Stimulated activated naive CD8-positive, alpha-beta T cell treated with anti-CD3 and anti-CD28 coated beads, Interleukin-15, amount 100 ng/mL, for 72 hours (primary cell): ENCODE data around the gene ECHS1.
"Not testable (repeated sequence)": the region's sequence is repeated elsewhere in the genome, so short reads cannot be mapped to it uniquely, and the experiment has no call there.

Source experiments
- ATAC-seq: fragments of 150-1000 bp; cut with Tn5 transposase; 2 replicates; pipeline ENCODE4 v1.10.0; 2021; ENCODE audit warnings: mild to moderate bottlenecking, moderate library complexity
- DNase-seq, 2 donors: peaks; one replicate each; pipeline ENCODE4 v3.0.0; 2021 to 2022
- H3K27ac Mint-ChIP-seq, 2 donors: one replicate each; pipeline ENCODE4 v1.8.0; 2022; ENCODE audit warnings: mild to moderate bottlenecking in 2 of 2, mixed read lengths in 2 of 2, moderate library complexity in 2 of 2
- H3K27me3 Mint-ChIP-seq: one replicate; pipeline ENCODE4 v1.8.0; 2022; ENCODE audit warnings: mixed read lengths
- H3K4me1 Mint-ChIP-seq: one replicate; pipeline ENCODE4 v1.8.0; 2022; ENCODE audit warnings: mild to moderate bottlenecking, mixed read lengths
- H3K4me3 Mint-ChIP-seq, 2 donors: one replicate each; pipeline ENCODE4 v1.8.0; 2022; ENCODE audit warnings: mild to moderate bottlenecking in 2 of 2, mixed read lengths in 2 of 2, moderate library complexity in 1 of 2
- H3K9me3 Mint-ChIP-seq, 2 donors: one replicate each; pipeline ENCODE4 v1.8.0; 2022; ENCODE audit warnings: mixed read lengths in 2 of 2

ECHS1 gene

DNA sequence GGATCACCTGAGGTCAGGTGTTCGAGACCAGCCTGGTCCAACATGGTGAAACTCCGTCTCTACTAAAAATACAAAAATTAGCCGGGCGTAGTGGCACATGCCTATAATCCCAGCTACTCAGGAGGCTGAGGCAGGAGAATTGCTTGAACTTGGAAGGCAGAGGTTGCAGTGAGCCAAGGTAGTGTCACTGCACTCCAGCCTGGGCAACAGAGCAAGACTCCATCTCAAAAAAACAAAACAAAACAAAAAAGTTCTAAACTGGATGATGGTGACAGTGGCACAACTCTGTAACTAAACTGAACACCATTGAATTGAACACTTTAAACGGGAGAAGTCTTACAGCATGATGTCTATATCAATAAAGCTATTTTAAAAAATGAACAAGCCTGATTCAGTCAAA is 3.0 kb upstream of the ECHS1 start:
- not testable (repeated sequence) for H3K4me3 Mint-ChIP-seq, H3K9me3 Mint-ChIP-seq, DNase-seq, H3K27ac Mint-ChIP-seq, ATAC-seq
- Mint-ChIP-seq H3K4me1 (peaks cover 30% of the 10 kb centered on the region), H3K27me3 (peaks cover 27% of the 10 kb centered on the region)

DNA sequence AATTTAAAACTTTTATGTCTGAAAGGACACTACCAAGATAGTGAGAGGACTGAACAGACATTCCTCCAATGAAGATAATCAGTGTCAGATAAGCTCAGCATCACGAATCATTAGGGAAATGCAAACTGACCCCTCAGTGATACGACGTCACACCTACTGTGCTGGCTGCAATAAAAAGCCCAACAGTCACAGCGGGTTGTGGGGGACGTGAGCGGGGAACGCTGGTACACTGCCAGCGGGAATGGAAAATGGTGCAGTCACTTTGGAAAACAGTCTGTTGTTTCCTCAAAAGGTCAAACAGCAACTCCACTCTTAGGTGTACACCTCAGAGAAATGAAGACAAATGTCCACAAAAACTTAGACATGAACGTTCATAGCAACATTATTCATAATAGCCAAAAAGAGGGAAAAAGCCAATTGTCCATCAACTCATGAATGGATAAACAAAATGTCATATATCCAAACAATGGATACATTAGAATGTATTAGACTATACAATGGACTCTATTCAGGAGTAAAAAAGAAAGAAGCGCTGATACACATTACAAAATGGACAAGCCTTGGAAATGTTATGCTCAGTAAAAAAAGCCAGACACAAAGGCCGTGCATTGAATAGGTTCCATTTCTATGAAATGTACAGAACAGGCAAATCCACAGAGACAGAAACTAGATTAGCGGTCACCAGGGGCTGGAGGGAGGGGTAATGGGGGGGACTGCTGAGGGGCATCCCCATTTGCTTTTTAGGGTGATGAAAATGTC is 2.4 kb upstream of the ECHS1 start:
- Mint-ChIP-seq H3K27ac (no peak overlapping the region), H3K27me3 (peaks cover 27% of the 10 kb centered on the region), H3K9me3 (no peaks in the 10 kb centered on the region), H3K4me3 (no peak overlapping the region), H3K4me1 (peaks cover 28% of the 10 kb centered on the region)
- DNase-seq, result no peak
- ATAC-seq, result no peak

DNA sequence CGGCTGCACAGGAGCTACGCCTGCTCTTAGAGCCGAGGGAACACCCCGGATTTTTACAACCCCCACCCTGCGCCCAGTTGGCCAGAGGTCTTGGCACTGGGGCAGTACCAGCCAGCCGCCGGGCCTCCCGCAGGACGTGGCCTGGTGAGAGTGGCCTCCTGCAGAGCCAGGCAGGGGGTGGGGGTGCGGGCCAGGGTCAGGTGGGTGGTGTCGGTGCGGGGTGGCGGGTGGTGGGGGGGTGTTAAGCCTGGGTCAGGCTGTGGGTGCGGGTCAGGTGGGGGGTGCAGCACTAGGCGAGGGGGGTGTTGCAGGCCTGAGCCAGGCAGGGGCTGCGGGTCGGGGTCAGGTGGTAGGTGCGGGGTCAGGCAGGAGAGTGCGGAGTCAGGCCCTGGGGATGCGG is 647 bp downstream of the ECHS1 start:
- peak; percentile 27 for ATAC-seq
- DNase-seq, result no peak
- peaks cover 13% of the 10 kb centered on the region for H3K4me1 Mint-ChIP-seq
- peak overlapping the region; percentile 73 to 95 for H3K4me3 Mint-ChIP-seq
- H3K9me3 Mint-ChIP-seq, result no peaks in the 10 kb centered on the region
- H3K27me3 Mint-ChIP-seq, result peaks cover 27% of the 10 kb centered on the region
- no peak overlapping the region for H3K27ac Mint-ChIP-seq

DNA sequence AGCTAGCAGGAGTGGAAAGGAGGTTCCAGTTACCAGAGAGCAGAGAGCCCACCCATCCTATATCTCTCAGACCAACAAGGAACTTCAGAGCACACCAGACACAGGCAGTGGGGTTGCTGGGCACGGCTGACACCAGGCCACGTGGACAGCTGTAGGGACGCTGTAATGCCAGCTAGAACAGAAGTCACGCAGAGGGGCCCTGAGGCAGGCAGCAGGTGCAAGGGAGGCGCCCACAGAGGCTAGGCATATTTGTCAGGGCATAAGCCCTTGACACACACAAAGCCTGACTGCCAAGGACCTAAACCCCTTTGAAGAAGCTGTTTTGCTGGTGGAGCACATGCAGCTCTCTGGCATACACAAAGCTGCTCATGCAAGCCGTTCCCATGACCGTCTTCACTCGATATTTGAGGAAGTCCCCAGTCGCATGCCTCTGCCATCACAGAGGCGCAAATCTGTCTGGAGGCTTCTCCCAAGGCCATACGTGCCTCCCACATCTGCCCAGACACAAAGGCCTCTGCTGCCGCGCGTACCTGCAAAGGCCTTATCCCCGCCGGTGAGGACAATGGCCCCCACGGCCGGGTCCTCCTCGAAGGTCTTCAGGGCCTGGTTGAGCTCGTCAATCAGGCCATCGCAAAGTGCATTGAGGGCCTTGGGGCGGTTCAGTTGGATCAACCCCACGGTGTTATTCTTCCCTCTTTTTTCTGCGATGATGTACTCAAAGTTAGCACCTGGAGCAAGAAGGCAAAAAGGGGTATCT is 2.9 kb downstream of the ECHS1 start:
- H3K27me3 Mint-ChIP-seq, result peaks cover 7% of the 10 kb centered on the region
- no peak overlapping the region for H3K4me3 Mint-ChIP-seq
- H3K9me3 Mint-ChIP-seq, result no peaks in the 10 kb centered on the region
- peaks cover 13% of the 10 kb centered on the region for H3K4me1 Mint-ChIP-seq
- ATAC-seq, result no peak
- H3K27ac Mint-ChIP-seq, result no peak overlapping the region
- no peak for DNase-seq

DNA sequence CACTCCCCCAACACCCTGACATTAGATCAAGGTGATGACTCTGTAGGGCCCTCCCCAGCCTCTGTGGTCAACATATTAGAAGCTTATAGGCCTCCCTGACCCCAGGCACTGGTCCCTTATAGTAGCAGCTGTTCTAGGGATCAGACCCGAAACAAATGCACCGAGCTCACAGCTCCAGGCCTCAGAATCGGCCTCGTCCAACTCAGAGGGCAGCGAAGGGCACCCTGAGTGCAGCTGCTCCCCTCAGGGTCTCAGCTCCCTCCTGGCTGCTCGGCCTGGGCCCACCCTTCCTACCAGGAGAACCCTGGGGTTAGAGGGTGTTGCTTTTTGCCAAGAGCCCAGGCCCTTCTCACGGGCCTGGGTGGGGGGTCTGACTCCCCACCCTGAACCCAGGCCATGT is 5.0 kb downstream of the ECHS1 start:
- DNase-seq, result no peak
- Mint-ChIP-seq H3K9me3 (no peaks in the 10 kb centered on the region), H3K4me1 (peaks cover 6% of the 10 kb centered on the region), H3K27me3 (no peaks in the 10 kb centered on the region), H3K27ac (no peak overlapping the region), H3K4me3 (no peak overlapping the region)
- ATAC-seq, result no peak

DNA sequence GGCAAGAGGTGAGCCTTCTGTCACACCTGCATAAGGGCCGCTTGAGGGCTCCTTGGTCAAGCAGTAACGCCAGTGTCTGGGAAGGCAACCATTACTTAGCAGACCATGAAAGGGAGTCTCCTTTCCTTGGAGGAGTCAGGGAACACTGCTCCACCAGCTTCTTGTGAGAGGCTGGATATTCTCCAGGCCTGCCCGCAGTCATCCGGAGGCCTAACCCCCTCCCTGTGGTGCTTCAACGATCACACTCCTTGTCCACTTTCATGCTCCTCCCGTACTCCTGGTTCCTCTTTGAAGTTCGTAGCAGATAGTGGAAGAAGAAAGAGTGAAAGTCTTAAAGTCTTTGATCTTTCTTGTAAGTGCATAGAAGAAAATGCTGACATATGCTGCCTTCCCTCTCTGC is 5.7 kb downstream of the ECHS1 start:
- H3K4me3 Mint-ChIP-seq, H3K27me3 Mint-ChIP-seq, ATAC-seq, DNase-seq, H3K4me1 Mint-ChIP-seq, H3K9me3 Mint-ChIP-seq, H3K27ac Mint-ChIP-seq: not testable (repeated sequence)

DNA sequence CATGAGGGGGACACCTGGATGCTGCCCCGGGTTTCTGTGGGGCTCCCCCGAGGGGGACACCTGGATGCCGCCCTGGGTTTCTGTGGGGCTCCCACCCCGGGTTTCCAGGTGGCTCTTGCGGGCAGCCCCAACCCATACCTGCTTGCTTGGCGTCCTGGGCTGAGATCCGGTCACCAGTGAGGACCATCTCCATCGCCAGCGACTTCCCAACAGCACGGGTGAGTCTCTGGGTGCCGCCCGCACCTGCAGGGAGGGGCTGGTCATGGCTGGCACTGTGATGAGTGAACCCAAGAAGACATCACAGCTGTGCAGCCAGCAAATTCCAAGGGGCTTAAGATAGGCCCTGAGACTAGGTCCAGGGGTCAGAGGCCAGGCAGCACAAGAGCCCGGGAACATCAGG is 6.4 kb downstream of the ECHS1 start:
- Mint-ChIP-seq H3K27me3 (no peaks in the 10 kb centered on the region), H3K4me1 (peaks cover 6% of the 10 kb centered on the region), H3K4me3 (no peak overlapping the region), H3K27ac (no peak overlapping the region), H3K9me3 (no peaks in the 10 kb centered on the region)
- ATAC-seq, result no peak
- DNase-seq, result no peak

DNA sequence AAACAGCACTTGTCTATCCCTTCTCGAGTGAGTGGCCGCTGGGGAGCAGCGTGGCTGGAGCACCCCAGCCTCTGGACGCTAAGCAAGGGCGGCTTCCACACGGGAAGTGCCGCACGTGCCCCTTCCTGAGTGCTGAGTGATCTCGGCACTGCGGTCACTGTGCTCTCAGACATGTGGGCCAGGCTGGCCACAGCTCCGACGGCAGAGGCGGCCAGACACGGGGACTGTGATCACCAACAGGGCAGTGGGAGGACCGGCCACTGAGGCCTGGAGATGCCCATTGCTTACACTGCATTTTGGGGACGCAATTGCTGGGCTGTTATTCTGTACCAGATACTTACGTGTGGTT is 7.0 kb downstream of the ECHS1 start:
- no peaks in the 10 kb centered on the region for H3K27me3 Mint-ChIP-seq
- ATAC-seq (no peak), DNase-seq (no peak)
- H3K4me1 Mint-ChIP-seq, result peaks cover 12% of the 10 kb centered on the region
- no peaks in the 10 kb centered on the region for H3K9me3 Mint-ChIP-seq
- H3K27ac Mint-ChIP-seq, result no peak overlapping the region
- H3K4me3 Mint-ChIP-seq, result no peak overlapping the region

DNA sequence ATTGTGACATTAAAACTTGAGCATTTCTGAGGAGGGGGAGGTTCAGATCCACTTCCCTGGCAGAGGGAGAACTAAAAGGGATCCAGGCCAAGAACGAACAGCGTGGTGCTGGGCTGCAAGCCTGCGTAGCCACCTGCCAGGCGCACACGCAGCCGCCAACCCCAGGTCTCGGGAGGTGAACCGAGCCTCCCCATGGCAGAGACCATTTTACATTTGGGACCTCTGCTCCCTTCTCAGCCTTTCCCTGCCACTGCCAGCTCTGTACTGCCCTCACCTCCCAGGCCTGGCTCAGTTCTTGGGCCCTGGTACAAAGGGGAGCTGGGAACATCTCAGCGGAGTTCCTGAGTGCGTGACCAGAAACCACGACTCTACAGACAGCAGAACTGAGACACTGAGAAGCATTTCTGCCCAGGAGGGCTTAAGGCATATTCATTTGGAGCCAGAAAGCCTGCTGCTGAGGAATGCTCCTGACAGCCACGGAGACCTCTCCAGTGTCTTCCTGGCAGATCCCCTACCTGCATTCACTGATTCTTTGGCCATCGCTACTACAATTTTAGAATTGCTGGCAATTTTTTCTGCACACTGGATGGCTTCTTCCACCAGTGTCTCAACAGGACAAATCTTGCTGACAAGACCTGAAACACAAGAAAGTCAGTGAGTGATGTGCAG is 7.6 kb downstream of the ECHS1 start:
- Mint-ChIP-seq H3K4me3 (no peak overlapping the region), H3K4me1 (peaks cover 12% of the 10 kb centered on the region), H3K27ac (no peak overlapping the region), H3K9me3 (no peaks in the 10 kb centered on the region), H3K27me3 (no peaks in the 10 kb centered on the region)
- ATAC-seq (no peak), DNase-seq (no peak)

DNA sequence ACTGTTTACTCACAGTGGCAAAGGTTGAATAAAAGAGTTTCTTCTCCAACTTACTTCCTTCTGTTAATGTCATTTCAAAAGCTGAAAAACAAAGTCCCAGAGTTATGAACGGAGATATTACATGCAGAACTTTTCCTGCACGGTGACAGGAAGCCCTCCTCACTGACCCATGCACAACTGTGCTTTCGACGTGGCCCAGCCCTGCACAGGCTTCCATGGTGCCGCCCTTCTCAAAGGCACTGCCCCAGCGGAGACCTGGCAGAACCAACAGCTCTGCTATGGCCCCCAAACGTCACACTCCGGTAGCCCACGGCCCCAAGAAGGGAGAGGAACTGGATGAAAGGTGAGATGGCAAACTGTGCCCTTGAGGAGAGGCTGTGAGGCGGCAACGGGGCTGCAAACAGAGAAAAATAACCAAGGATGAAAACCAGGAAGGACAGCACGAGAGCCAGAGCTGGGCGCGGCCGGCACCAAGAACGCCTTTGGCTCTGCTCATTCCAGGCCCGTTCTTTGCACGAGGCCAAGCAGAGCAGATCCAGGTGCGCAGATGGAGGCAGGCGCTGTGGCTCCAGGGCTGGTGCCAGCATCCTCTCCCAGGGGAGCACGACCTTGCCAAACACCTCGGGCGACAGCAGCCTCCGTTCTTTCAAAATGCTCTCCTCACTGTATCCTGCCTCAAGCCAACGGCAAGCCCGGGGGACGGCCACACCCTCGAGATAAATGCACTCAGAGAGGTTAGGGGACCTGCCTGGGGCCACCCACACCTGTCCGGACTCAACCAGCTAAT is 8.3 kb downstream of the ECHS1 start:
- ATAC-seq (no peak), DNase-seq (no peak)
- Mint-ChIP-seq H3K27me3 (no peaks in the 10 kb centered on the region), H3K9me3 (no peaks in the 10 kb centered on the region), H3K27ac (no peak overlapping the region), H3K4me1 (peaks cover 12% of the 10 kb centered on the region), H3K4me3 (no peak overlapping the region)

DNA sequence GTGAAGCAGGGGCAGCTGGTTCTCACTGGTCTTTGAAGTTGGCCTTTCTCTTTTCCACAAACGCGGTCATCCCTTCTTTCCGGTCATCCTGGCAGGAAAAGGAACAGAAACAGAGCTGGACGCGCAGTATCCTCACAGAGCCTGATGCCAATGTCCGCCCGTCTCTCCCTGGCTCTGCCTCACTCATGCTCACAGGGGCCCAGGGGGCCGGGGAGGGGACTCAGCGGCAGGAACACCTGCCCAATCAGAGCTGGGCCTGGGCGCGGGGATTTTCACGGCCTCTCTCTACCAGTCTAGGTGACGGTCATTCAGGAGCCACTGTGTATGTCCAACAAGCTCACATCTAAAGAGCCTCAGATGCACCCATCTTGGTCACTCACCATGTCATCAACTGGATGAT is 10.3 kb downstream of the ECHS1 start:
- no peak for ATAC-seq
- Mint-ChIP-seq H3K27ac (no peak overlapping the region), H3K4me1 (peaks cover 12% of the 10 kb centered on the region), H3K9me3 (no peaks in the 10 kb centered on the region), H3K27me3 (no peaks in the 10 kb centered on the region), H3K4me3 (no peak overlapping the region)
- no peak for DNase-seq

DNA sequence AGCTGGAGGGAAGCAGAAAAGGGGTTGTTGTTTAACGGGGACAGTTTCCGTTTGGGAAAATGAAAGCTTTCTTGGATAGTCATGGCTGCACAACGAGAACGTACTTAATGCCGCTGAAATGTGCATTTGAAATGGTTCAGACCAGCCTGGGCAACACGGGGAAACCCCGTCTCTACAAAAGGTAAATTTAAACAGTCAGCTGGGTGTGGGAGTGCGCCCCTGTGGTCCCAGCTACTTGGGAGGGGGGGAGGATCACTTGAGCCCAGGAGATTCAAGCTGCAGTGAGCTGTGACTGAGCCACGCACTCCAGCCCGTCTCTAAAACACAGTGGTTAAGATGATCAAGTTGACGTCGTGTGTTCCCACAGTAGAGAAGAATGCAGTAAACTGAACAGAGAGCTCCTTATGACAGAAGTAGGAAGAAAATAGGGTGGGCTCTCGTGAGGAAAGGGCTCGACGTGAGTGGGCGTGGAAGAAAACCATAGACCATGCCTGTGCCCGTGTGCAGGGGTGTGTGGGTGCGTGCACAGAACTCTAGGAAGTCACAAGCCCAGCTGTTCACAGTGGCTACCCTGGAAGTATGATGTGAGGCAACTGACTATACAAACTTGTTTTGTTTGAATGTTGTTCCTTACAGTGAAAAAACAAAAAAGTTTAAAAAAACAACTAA is 11.2 kb downstream of the ECHS1 start:
- peak overlapping the region; percentile 8 to 21 for H3K27ac Mint-ChIP-seq
- DNase-seq, result no peak

DNA sequence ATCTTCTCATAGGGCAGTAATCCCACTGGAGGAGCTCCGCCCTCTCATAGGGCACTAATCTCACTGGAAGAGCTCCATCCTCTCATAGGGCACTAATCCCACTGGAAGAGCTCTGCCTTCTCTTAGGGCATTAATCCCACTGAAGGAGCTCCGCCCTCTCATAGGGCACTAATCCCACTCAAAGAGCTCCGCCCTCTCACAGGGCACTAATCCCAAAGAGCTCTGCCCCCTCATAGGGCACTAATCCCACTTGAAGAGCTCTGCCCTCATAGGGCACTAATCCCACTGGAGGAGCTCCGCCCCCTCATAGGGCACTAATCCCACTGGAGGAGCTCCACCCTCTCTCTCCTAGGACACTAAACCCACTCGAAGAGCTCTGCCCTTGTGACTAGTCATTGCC is 11.9 kb downstream of the ECHS1 start:
- no peak for ATAC-seq
- Mint-ChIP-seq H3K27ac (no peak overlapping the region), H3K4me3 (no peak overlapping the region), H3K4me1 (peaks cover 15% of the 10 kb centered on the region), H3K9me3 (no peaks in the 10 kb centered on the region), H3K27me3 (no peaks in the 10 kb centered on the region)
- DNase-seq, result no peak

More for the DNA sequence above, 11.2 kb downstream of the ECHS1 start:
- no peak for ATAC-seq
- Mint-ChIP-seq H3K27me3 (no peaks in the 10 kb centered on the region), H3K4me3 (no peak overlapping the region), H3K9me3 (no peaks in the 10 kb centered on the region), H3K4me1 (peaks cover 12% of the 10 kb centered on the region)

DNA sequence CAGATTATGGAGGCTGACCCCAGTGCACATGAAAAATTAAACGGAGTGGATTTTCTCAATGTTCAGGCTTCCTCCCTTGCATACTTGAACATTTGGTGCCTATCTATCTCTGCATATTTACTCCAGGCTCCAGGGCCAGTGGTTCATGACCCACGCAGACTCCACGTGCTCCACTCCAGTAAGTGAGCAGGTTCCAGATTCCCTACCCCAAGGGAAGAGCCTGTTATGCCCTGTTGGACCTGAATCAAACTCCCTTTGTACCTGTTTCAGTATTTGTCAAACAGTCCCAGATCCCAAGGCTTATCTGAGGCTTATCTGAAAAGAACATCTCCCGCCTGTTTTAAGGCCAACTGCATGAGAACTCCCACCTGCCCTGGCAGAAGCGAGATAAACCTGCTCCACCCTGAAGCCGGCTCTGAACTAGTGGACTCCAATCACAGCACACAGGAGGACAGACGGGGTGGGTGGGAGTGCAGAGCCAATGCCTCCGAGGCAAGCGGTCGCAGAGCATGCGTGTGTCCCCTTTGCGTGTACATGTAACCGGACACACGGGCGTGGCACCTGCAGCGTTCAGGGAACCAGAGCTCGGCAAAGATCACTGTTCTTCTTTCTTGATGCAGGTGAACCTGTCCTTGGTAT is 13.1 kb downstream of the ECHS1 start:
- no peaks in the 10 kb centered on the region for H3K9me3 Mint-ChIP-seq
- peaks cover 22% of the 10 kb centered on the region for H3K4me1 Mint-ChIP-seq
- DNase-seq, result no peak
- H3K27me3 Mint-ChIP-seq, result no peaks in the 10 kb centered on the region
- H3K27ac Mint-ChIP-seq, result no peak overlapping the region
- ATAC-seq, result no peak
- no peak overlapping the region for H3K4me3 Mint-ChIP-seq

DNA sequence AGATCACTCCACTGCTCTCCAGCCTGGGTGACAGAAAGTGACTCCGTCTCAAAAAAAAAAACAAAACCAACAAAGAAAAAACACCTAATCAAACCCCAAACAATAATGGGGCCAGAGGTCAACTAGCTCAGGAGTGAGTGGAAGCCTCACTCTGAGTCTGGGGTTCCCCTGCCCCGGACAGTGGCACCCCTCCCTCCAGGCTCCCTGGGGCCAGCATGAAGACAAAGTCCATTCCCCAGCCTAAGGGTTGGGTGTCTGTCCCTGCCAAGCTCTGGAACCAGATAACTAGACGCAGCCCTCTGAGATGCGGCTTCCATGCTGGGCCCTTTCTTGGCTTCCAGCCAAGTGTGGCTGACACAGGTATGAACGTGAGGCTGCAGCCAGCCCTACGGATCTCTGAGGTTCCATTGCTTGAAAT is 13.6 kb downstream of the ECHS1 start:
- no peak for ATAC-seq
- no peak for DNase-seq
- H3K27me3 Mint-ChIP-seq, result no peaks in the 10 kb centered on the region
- no peaks in the 10 kb centered on the region for H3K9me3 Mint-ChIP-seq
- no peak overlapping the region for H3K27ac Mint-ChIP-seq
- no peak overlapping the region for H3K4me3 Mint-ChIP-seq
- peaks cover 22% of the 10 kb centered on the region for H3K4me1 Mint-ChIP-seq
